GM20431 (cell line): Measurements from ENCODE around the gene TMEM161A.

Source experiments
- in situ Hi-C: fragments of 300-500 bp; cut with MseI, MboI; formaldehyde crosslinking; loops from one replicate; pipeline ENCODE4 v1.15.0; 2020; ENCODE audit warnings: low sequenced_read_pairs; ENCODE audit not compliant: unreplicated experiment

The TMEM161A gene

GRCh38 chr19:19101540-19101939 is 36.7 kb downstream of the TMEM161A start:
- in situ Hi-C loops, result no loop called here

GRCh38 chr19:19098703-19099632 is 39.3 kb downstream of the TMEM161A start:
- in situ Hi-C loops, result no loop called here

GRCh38 chr19:19098084-19098702 is 40.1 kb downstream of the TMEM161A start:
- in situ Hi-C loops, result no loop called here

- in situ Hi-C loops, result no loop called here
Measured at GRCh38 chr19:19096641-19097627, 41.3 kb downstream of the TMEM161A start.

GRCh38 chr19:19095691-19096090 is 42.6 kb downstream of the TMEM161A start:
- in situ Hi-C loops, result no loop called here

GRCh38 chr19:19094513-19094912 is 43.8 kb downstream of the TMEM161A start:
- in situ Hi-C loops, result no loop called here

- in situ Hi-C loops, result no loop called here
Measured at GRCh38 chr19:19087676-19088075, 50.6 kb downstream of the TMEM161A start.

GRCh38 chr19:19083413-19084178 is 54.7 kb downstream of the TMEM161A start:
- in situ Hi-C loops, result no loop called here

GRCh38 chr19:19081642-19082151 is 56.6 kb downstream of the TMEM161A start:
- in situ Hi-C loops, result no loop called here

- in situ Hi-C loops, result no loop called here
Measured at GRCh38 chr19:19079571-19079970, 58.7 kb downstream of the TMEM161A start.

GRCh38 chr19:19078801-19079200 is 59.5 kb downstream of the TMEM161A start:
- in situ Hi-C loops, result no loop called here

- in situ Hi-C loops, result no loop called here
Measured at GRCh38 chr19:19077103-19077502, 61.2 kb downstream of the TMEM161A start.

GRCh38 chr19:19076476-19076875 is 61.8 kb downstream of the TMEM161A start:
- in situ Hi-C loops, result no loop called here

- in situ Hi-C loops, result no loop called here
Measured at GRCh38 chr19:19075126-19075525, 63.2 kb downstream of the TMEM161A start.

GRCh38 chr19:19074196-19074882 is 63.9 kb downstream of the TMEM161A start:
- in situ Hi-C loops, result no loop called here

GRCh38 chr19:19071897-19072296 is 66.4 kb downstream of the TMEM161A start:
- in situ Hi-C loops, result no loop called here
